Measurements from ENCODE around the gene RPGR. TPM values are rescaled to one million over a fixed set of nuclear protein-coding genes. Genes with fewer than 3 reads are reported as not detected.

The RPGR gene
- 31.6 and 34.3 TPM in 2 replicates for total RNA-seq

DNA sequence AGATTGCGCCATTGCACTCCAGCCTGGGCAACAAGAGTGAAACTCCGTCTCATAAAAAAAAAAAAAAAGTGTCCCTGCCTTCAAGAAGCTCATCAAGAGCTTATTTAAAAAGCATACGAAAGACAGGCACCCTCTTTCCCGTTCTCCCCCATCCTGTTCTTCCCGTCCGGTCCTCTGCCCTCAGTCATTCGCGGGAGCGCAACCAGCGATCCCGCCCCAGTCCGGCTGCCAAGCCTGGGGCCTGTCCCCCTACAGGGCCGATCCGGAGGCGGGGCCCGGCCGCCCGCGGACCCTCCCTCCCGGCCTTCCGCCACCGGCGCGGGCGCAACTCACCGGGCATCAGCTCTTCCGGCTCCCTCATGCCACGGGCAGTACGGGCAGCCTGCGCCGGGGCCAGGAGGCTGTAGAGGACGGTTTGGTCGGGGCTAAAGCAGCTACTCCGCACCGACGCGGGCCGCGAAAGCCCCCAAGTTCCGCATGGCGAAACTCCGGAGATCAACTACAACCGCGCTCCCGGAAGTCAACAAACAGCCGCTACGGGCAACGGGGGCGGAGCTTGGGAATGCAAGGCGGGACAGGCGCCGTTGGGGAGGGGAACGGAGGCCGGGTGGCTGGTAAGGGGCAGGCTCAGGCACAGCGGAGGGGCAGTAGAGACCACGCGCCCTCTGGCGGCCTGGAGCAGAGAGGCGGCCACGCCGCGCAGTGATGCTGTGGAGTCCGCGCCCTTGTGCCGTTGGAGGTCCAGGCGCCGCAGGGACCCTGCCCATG lies at the start of gene RPGR:
TSS of gene RPGR (minus strand) at position 503 of the 768 bp plus-strand sequence. CDS start at position 361, 142 bp downstream.

DNA sequence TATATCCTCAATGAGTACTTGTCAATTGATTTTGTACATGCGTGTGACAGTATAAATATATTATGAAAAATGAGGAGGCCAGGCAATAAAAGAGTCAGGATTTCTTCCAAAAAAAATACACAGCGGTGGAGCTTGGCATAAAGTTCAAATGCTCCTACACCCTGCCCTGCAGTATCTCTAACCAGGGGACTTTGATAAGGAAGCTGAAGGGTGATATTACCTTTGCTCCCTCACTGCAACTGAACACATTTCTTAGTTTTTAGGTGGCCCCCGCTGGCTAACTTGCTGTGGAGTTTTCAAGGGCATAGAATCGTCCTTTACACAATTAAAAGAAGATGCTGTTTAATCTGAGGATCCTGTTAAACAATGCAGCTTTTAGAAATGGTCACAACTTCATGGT lies 25.1 kb upstream of the RPGR start, which contains the start of gene OTC:
TSS of gene OTC (plus strand) at position 243 of the 400 bp plus-strand sequence. CDS start at position 336, 93 bp downstream.

GRCh38 chrX:38220415-38221390 lies 106.6 kb downstream of the RPGR start, which contains the start of gene SRPX:
SRPX (minus strand) TSS chrX:38220871; CDS start chrX:38220792, 79 bp downstream.

Other genes starting within 250 kb of the RPGR start
- 64.1 and 74.6 TPM in 2 replicates for gene SRPX, start 106.6 kb downstream of the RPGR start, total RNA-seq
- 0.69 TPM in 1 of 2 replicates, not detected in the other for gene OTC, start 25.1 kb upstream of the RPGR start, total RNA-seq
- gene TSPAN7, start 234.0 kb upstream of the RPGR start, total RNA-seq = 6.6 and 9.6 TPM in 2 replicates